GM13976 (cell line): ENCODE data around the gene ING5.
"Not testable (repeated sequence)": the region's sequence is repeated elsewhere in the genome, so short reads cannot be mapped to it uniquely, and the experiment has no call there.

Source experiments
- DNase-seq: peaks from one replicate; pipeline ENCODE4 v3.0.0; 2012; ENCODE audit warnings: low spot score
- in situ Hi-C: fragments of 300-500 bp; cut with MboI; formaldehyde crosslinking; loops from one replicate; pipeline ENCODE4 v1.12.0; 2022; ENCODE audit warnings: low sequenced_read_pairs, mixed read lengths, inconsistent platforms; ENCODE audit not compliant: unreplicated experiment
- TF ChIP-seq, protein P1 (sequence below): IDR thresholded peaks from 2 replicates; pipeline ENCODE4 v1.5.1; 2012; ENCODE audit warnings: borderline replicate concordance, mild to moderate bottlenecking; ENCODE audit not compliant: insufficient read depth; ENCODE audit errors: extremely low read depth, missing control alignments, control extremely low read depth

The ING5 gene

DNA sequence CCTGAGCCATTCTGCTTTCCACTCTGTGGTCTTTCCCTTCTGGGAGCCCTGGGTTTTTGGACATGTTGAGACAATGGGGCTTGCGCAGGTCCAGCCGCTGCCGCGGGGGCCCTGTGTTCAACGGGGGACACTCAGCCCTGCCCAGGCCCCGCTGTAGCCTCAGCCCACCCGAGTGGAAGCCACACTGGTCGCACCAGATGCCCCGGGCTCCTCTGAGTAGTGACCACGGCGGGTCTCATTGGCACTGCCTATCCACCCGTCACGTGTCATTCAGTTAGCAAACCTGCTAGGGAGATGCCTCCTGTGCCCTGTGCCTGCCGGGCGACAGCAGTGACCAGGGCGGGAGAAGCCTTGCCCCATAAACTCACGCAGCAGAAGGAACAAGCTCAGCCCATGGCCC, 51.7 kb downstream of the ING5 start:
- no peak for DNase-seq
- TF ChIP-seq, protein P1, sequence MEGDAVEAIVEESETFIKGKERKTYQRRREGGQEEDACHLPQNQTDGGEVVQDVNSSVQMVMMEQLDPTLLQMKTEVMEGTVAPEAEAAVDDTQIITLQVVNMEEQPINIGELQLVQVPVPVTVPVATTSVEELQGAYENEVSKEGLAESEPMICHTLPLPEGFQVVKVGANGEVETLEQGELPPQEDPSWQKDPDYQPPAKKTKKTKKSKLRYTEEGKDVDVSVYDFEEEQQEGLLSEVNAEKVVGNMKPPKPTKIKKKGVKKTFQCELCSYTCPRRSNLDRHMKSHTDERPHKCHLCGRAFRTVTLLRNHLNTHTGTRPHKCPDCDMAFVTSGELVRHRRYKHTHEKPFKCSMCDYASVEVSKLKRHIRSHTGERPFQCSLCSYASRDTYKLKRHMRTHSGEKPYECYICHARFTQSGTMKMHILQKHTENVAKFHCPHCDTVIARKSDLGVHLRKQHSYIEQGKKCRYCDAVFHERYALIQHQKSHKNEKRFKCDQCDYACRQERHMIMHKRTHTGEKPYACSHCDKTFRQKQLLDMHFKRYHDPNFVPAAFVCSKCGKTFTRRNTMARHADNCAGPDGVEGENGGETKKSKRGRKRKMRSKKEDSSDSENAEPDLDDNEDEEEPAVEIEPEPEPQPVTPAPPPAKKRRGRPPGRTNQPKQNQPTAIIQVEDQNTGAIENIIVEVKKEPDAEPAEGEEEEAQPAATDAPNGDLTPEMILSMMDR, result no peak
- in situ Hi-C loops, result no loop called here

DNA sequence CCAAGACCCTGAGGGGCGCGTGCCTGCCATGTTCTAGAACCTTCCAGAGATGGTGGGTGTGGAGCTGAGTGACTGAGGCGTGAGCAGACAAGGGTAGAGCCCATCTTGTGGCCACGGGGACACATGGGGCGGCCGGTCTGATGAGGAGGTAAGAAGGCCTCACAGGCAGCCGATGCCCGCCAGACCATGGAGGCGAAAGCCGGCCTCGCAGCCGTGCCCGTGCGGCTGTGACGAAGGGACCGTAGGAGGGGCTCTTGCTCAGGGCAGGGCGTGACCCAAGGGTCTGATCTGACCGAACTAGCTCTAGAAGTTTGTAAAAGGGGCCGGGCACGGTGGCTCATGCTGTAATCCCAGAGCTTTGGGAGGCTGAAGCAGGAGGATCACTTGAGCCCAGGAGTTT, 52.2 kb downstream of the ING5 start:
- in situ Hi-C loops, result no loop called here
- TF ChIP-seq, protein P1, result no peak
- no peak for DNase-seq

DNA sequence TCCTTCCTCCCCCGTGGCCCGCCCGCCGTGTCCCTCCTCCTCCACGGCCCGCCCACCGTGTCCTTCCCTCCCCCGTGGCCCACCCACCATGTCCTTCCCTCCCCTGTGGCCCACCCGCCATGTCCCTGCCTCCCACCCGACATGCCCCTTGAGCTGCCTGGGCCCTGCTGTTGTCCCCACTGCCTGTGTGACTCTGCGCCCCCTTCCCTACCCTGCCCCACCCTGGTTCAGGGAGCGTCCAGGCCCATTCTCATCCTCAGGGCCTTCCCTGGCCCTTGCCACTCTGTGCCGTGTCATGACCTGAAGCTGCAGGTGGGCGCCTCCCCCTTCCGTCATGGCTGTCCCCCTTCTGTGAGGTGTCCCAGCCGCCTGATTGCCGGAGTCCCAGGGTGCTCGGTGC, 53.3 kb downstream of the ING5 start:
- in situ Hi-C loops, result no loop called here
- no peak for DNase-seq
- TF ChIP-seq, protein P1, result no peak

DNA sequence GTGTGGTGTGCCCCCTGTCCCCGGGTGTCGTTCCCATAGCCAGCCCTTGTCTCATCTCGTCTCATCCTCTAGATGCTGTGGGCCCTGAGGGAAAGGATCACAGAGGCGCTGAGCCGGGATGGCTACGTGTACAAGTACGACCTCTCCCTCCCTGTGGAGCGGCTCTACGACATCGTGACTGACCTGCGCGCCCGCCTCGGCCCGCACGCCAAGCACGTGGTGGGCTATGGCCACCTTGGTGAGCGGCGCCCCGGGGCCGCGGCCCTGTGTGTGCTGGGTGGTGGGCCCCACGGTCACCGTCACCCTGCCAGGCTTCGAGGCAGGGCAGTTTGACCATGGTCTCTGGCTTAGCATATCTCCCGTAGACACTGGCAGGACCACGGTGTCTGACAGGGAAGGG, 53.9 kb downstream of the ING5 start:
- TF ChIP-seq, protein P1, result no peak
- DNase-seq, result no peak
- in situ Hi-C loops, result no loop called here

DNA sequence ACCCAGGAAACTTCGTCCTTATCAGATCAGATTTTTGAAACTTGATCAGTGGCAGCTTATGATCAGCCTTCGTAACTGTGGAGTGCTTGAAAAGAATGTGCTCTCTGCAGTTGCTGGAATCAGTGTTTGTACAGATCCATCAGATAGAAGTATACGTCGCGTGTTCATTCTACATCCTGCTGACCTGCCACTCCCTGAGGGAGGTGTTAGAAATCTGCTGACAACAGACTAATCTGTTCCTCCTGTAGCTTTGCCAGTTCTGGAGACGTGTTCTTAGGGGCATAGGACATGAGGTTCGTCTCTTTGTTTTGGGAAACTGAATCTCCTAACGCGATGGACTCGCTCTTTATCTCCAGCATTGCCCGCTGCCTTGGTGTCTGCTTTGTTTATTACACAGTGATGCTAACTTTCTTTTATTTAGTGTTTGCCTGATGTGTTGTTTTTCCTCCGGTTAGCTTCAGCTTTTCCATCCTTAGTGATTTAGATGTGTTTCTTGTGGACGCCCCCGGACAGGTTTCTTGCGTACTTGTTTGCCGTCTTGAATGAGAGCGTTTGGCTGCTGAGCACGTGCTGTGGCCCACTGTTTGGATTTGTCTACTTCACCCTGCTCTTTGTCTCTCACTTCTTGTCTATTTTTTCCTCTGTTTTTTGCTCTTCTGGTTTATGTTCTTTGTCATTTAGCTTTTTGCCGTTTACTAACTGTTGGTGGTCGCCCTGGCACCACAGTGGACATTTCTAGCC, 57.4 kb downstream of the ING5 start:
- TF ChIP-seq, protein P1, result no peak
- DNase-seq, result no peak
- in situ Hi-C loops, result no loop called here

DNA sequence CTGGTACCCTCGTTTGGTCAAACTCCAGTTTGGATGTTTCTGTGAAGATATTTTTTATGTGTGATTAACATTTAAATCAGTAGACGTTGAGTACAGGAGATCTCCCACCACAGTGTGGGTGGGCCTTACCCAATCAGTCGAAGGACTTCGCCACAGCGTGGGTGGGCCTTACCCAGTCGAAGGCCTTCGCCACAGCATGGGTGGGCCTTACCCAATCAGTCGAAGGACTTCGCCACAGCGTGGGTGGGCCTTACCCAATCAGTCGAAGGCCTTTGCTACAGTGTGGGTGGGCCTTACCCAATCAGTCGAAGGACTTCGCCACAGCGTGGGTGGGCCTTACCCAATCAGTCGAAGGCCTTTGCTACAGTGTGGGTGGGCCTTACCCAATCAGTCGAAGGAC, 58.1 kb downstream of the ING5 start:
- in situ Hi-C loops, DNase-seq: not testable (repeated sequence)

DNA sequence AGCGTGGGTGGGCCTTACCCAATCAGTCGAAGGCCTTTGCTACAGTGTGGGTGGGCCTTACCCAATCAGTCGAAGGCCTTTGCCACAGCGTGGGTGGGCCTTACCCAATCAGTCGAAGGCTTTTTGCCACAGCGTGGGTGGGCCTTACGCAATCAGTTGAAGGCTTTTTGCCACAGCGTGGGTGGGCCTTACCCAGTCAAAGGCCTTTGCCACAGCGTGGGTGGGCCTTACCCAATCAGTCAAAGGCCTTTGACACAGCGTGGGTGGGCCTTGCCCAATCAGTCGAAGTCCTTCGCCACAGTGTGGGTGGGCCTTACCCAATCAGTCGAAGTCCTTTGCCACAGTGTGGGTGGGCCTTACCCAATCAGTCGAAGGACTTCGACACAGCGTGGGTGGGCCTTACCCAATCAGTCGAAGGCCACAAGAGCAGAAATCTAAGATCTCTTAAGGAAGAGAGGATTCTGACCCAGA, 58.5 kb downstream of the ING5 start:
- TF ChIP-seq, protein P1, result no peak
- DNase-seq, result no peak
- in situ Hi-C loops, result no loop called here
